H9 (cell line): ENCODE data around the gene C10orf143. TPM values are rescaled to one million over a fixed set of nuclear protein-coding genes. Genes with fewer than 3 reads are reported as not detected.

Experiments used
- DNase-seq: peaks from one replicate; pipeline ENCODE4 v3.0.0-alpha.2; 2017
- H2AFZ ChIP-seq: one replicate; pipeline ENCODE4 v1.6.1; 2013; ENCODE audit warnings: mild to moderate bottlenecking, low read length, control low read depth, moderate library complexity
- H2AK5ac ChIP-seq: 2 replicates; pipeline ENCODE4 v1.6.1; 2013; ENCODE audit warnings: low read length, control low read depth, mixed read lengths; ENCODE audit not compliant: insufficient read length
- H2BK120ac ChIP-seq: one replicate; pipeline ENCODE4 v1.6.1; 2013; ENCODE audit warnings: low read depth, mild to moderate bottlenecking, low read length, control low read depth, inconsistent platforms; ENCODE audit not compliant: poor library complexity, severe bottlenecking
- H2BK12ac ChIP-seq: 2 replicates; pipeline ENCODE4 v1.6.1; 2013; ENCODE audit warnings: low read length, control low read depth, mixed read lengths, low read depth; ENCODE audit not compliant: insufficient read length
- H2BK15ac ChIP-seq: 2 replicates; pipeline ENCODE4 v1.6.1; 2013; ENCODE audit warnings: low read depth, low read length, control low read depth
- H2BK20ac ChIP-seq: one replicate; pipeline ENCODE4 v1.6.1; 2013; ENCODE audit warnings: low read depth, mild to moderate bottlenecking, low read length, control low read depth, inconsistent platforms; ENCODE audit not compliant: poor library complexity, severe bottlenecking
- H2BK5ac ChIP-seq: 2 replicates; pipeline ENCODE4 v1.6.1; 2013; ENCODE audit warnings: low read length, control low read depth, mixed read lengths; ENCODE audit not compliant: insufficient read length
- H3K14ac ChIP-seq: 2 replicates; pipeline ENCODE4 v1.6.1; 2013; ENCODE audit warnings: low read length, control low read depth; ENCODE audit not compliant: insufficient read depth
- H3K18ac ChIP-seq: 2 replicates; pipeline ENCODE4 v1.6.1; 2013; ENCODE audit warnings: low read depth, mild to moderate bottlenecking, mixed read lengths, low read length, control low read depth; ENCODE audit not compliant: insufficient read length
- H3K23ac ChIP-seq: 2 replicates; pipeline ENCODE4 v1.6.1; 2013; ENCODE audit warnings: low read length, control low read depth, mixed read lengths, low read depth; ENCODE audit not compliant: insufficient read length
- H3K23me2 ChIP-seq: 2 replicates; pipeline ENCODE4 v1.6.1; 2013; ENCODE audit warnings: low read depth, mild to moderate bottlenecking, mixed read lengths, low read length, control low read depth; ENCODE audit not compliant: insufficient read length, poor library complexity, severe bottlenecking
- H3K27ac ChIP-seq: 2 replicates; pipeline ENCODE4 v1.5.1; 2013; ENCODE audit warnings: low read length, control low read depth, mixed read lengths, low read depth; ENCODE audit not compliant: insufficient read length
- H3K27me3 ChIP-seq: 2 replicates; pipeline ENCODE4 v1.6.1; 2013; ENCODE audit warnings: low read length, control low read depth, inconsistent platforms; ENCODE audit not compliant: insufficient read depth
- H3K4ac ChIP-seq: 2 replicates; pipeline ENCODE4 v1.6.1; 2013; ENCODE audit warnings: low read depth, mild to moderate bottlenecking, control low read depth, inconsistent platforms, low read length, moderate library complexity
- H3K4me1 ChIP-seq: 2 replicates; pipeline ENCODE4 v1.6.1; 2013; ENCODE audit warnings: low read length, control low read depth, inconsistent platforms; ENCODE audit not compliant: insufficient read depth
- H3K4me2 ChIP-seq: 2 replicates; pipeline ENCODE4 v1.6.1; 2013; ENCODE audit warnings: low read length, control low read depth, mixed read lengths; ENCODE audit not compliant: insufficient read length, insufficient read depth
- H3K56ac ChIP-seq: 2 replicates; pipeline ENCODE4 v1.6.1; 2013; ENCODE audit warnings: low read depth, mild to moderate bottlenecking, mixed read lengths, low read length, control low read depth; ENCODE audit not compliant: insufficient read length
- H3K79me1 ChIP-seq: 2 replicates; pipeline ENCODE4 v1.6.1; 2013; ENCODE audit warnings: low read depth, mild to moderate bottlenecking, moderate library complexity, low read length, control low read depth, inconsistent platforms; ENCODE audit not compliant: insufficient read depth, poor library complexity, severe bottlenecking
- H3K79me2 ChIP-seq: 2 replicates; pipeline ENCODE4 v1.6.1; 2013; ENCODE audit warnings: low read length, control low read depth, inconsistent platforms; ENCODE audit not compliant: insufficient read depth
- H3K9ac ChIP-seq: 2 replicates; pipeline ENCODE4 v1.6.1; 2013; ENCODE audit warnings: low read length, control low read depth, mixed read lengths; ENCODE audit not compliant: insufficient read length; ENCODE audit errors: extremely low read depth
- H3K9me3 ChIP-seq: one replicate; pipeline ENCODE4 v1.6.1; 2013; ENCODE audit warnings: low read depth, low read length, inconsistent platforms; ENCODE audit not compliant: control insufficient read depth
- H3T11ph ChIP-seq: one replicate; pipeline ENCODE4 v1.6.1; 2013; ENCODE audit warnings: mild to moderate bottlenecking, low read length, control low read depth, inconsistent platforms
- H4K20me1 ChIP-seq: one replicate; pipeline ENCODE4 v1.6.1; 2013; ENCODE audit not compliant: control insufficient read depth, insufficient read length, insufficient read depth
- H4K5ac ChIP-seq: 2 replicates; pipeline ENCODE4 v1.6.1; 2013; ENCODE audit warnings: low read depth, mild to moderate bottlenecking, mixed read lengths, low read length, control low read depth; ENCODE audit not compliant: insufficient read length
- H4K8ac ChIP-seq: replicated peaks from 2 replicates; pipeline ENCODE4 v1.6.1; 2013; ENCODE audit warnings: low read length, control low read depth, mixed read lengths, low read depth; ENCODE audit not compliant: insufficient read length
- H4K91ac ChIP-seq: 2 replicates; pipeline ENCODE4 v1.6.1; 2013; ENCODE audit warnings: low read depth, mild to moderate bottlenecking, moderate library complexity, mixed read lengths, low read length, control low read depth; ENCODE audit not compliant: insufficient read length
- H3K27ac Mint-ChIP-seq, 3 experiments: 2 replicates in 2 of 3; 3 replicates in 1 of 3; pipeline ENCODE4 v1.8.0; 2020 to 2021; ENCODE audit warnings: mixed read lengths in 3 of 3, mild to moderate bottlenecking in 1 of 3, moderate library complexity in 1 of 3
- H3K27me3 Mint-ChIP-seq: 2 replicates; pipeline ENCODE4 v1.8.0; 2021; ENCODE audit warnings: low read depth, mild to moderate bottlenecking, moderate library complexity, mixed read lengths
- H3K36me3 Mint-ChIP-seq, 3 experiments: 2 replicates in 2 of 3; 3 replicates in 1 of 3; pipeline ENCODE4 v1.8.0; 2020 to 2021; ENCODE audit warnings: low read depth in 3 of 3, mixed read lengths in 3 of 3; ENCODE audit not compliant: insufficient read depth in 1 of 3
- H3K4me1 Mint-ChIP-seq, 2 experiments: 2 replicates each; pipeline ENCODE4 v1.8.0; 2020; ENCODE audit warnings: mixed read lengths in 2 of 2
- H3K4me3 Mint-ChIP-seq, 2 experiments: 2 replicates in 1 of 2; 3 replicates in 1 of 2; pipeline ENCODE4 v1.8.0; 2020 to 2021; ENCODE audit warnings: mild to moderate bottlenecking in 2 of 2, mixed read lengths in 2 of 2, moderate library complexity in 1 of 2
- H3K9me3 Mint-ChIP-seq, 2 experiments: 2 replicates in 1 of 2; 3 replicates in 1 of 2; pipeline ENCODE4 v1.8.0; 2020; ENCODE audit warnings: mild to moderate bottlenecking in 2 of 2, mixed read lengths in 2 of 2, moderate library complexity in 1 of 2
- CTCF ChIP-seq: fragments of 200-600 bp; sonication (generic); conservative IDR thresholded peaks from 3 replicates; pipeline ENCODE4 v1.8.0; 2021; ENCODE audit warnings: antibody characterized with exemption, mild to moderate bottlenecking
- WGBS: extraction: QIAGEN DNeasy Blood & Tissue Kit; methylation state at CpG from one replicate; pipeline ENCODE4 v1.1.7; 2013; ENCODE audit warnings: missing lambda C conversion rate, low lambda C conversion rate, mixed read lengths; ENCODE audit not compliant: insufficient read length; ENCODE audit errors: extremely low coverage; 5-methylcytosine and 5-hydroxymethylcytosine counted together
- total RNA-seq: library from RNA; stranded (reverse); gene quantifications from 2 replicates; pipeline ENCODE4 v1.2.1, GENCODE V29; 2021

C10orf143 gene
- total RNA-seq, 1 experiment from 2014 or later, result 0.94 TPM

GRCh38 chr10:130022511-130023299 is 87.9 kb downstream of the C10orf143 start:
- Histone ChIP-seq H3K18ac (no peak overlapping the region), H2BK120ac (no peak overlapping the region), H3K79me2 (no peaks in the 10 kb centered on the region), H2BK12ac (no peak overlapping the region), H4K5ac (no peak overlapping the region), H3K14ac (no peak overlapping the region), H3K79me1 (no peaks in the 10 kb centered on the region), H3K4me1 (no peaks in the 10 kb centered on the region), H3K27me3 (no peaks in the 10 kb centered on the region), H4K8ac (no peak overlapping the region), H3K4ac (no peak overlapping the region), H3K56ac (no peak overlapping the region), H2BK5ac (no peak overlapping the region), H2BK15ac (no peak overlapping the region), H3K4me2 (no peak overlapping the region), H3T11ph (no peak overlapping the region), H3K23me2 (no peaks in the 10 kb centered on the region), H3K9ac (no peak overlapping the region), H2AK5ac (no peak overlapping the region), H2AFZ (no peak overlapping the region), H3K9me3 (no peaks in the 10 kb centered on the region), H2BK20ac (no peak overlapping the region), H3K27ac (no peak overlapping the region), H4K91ac (no peak overlapping the region), H3K23ac (no peak overlapping the region), H4K20me1 (no peaks in the 10 kb centered on the region)
- Mint-ChIP-seq H3K36me3 (no peaks in the 10 kb centered on the region), H3K27me3 (peaks cover 7% of the 10 kb centered on the region), H3K9me3 (no peaks in the 10 kb centered on the region; a peak in 1 of 5 replicates), H3K4me3 (no peak overlapping the region), H3K27ac (no peak overlapping the region), H3K4me1 (no peaks in the 10 kb centered on the region)
- DNase-seq, result peak; percentile 17
- no CpG with 5 or more reads among the region's 28 CpGs for WGBS
- no peak for TF ChIP-seq CTCF
